ENCODE measurements around the gene AKNA. TPM values are rescaled to one million over a fixed set of nuclear protein-coding genes. Genes with fewer than 3 reads are reported as not detected.
A peak's percentile ranks its signal among the peaks of the same experiment; 100 is the strongest.

Gene AKNA
- total and polyA plus RNA-seq, 2 of the 8 experiments (the other 6 are each of a cell fraction or from before 2014, with no cell fraction given), result 21.0 to 27.4 TPM

- TF ChIP-seq CTCF (IDR thresholded peaks at IDR 0.05; ENCODE audit: control extremely low read depth in 1 of 3, insufficient read depth in 1 of 3, low read depth in 1 of 3, low read length in 3 of 3) (no peak), YY1 (IDR thresholded peaks at IDR 0.05; ENCODE audit: low read depth, low read length) (no peak), CBX8 (IDR thresholded peaks at IDR 0.05; ENCODE audit: borderline replicate concordance, low read depth, low read length) (no peak), BACH1 (IDR thresholded peaks at IDR 0.05; ENCODE audit: low read length) (peak; percentile 80), TAF7 (optimal IDR thresholded peaks at IDR 0.05; ENCODE audit: borderline replicate concordance, low read depth, low read length) (peak; percentile 17), GABPA (IDR thresholded peaks at IDR 0.05; ENCODE audit: borderline replicate concordance, insufficient read depth, low read length) (no peak), CBX5 (IDR thresholded peaks at IDR 0.05; ENCODE audit: low read depth, low read length) (no peak), GTF2F1 (IDR thresholded peaks at IDR 0.05; ENCODE audit: borderline replicate concordance, low read depth, low read length) (no peak), KDM5A (IDR thresholded peaks at IDR 0.05; ENCODE audit: low read length) (no peak), SIX5 (IDR thresholded peaks at IDR 0.05; ENCODE audit: low read depth, low read length) (no peak), SP4 (IDR thresholded peaks at IDR 0.05; ENCODE audit: low read length) (no peak), RAD21 (IDR thresholded peaks at IDR 0.05 in 1 of 2, conservative IDR thresholded peaks at IDR 0.05 in 1 of 2; ENCODE audit: low read depth in 2 of 2, low read length in 2 of 2) (no peak), FOSL1 (IDR thresholded peaks at IDR 0.05; ENCODE audit: insufficient read depth, low read depth, low read length) (no peak), BRCA1 (IDR thresholded peaks at IDR 0.05; ENCODE audit: low read depth, low read length) (no peak), CTBP2 (IDR thresholded peaks at IDR 0.05; ENCODE audit: borderline replicate concordance, insufficient read depth, insufficient read length, low read length) (no peak), EZH2 (IDR thresholded peaks at IDR 0.05; ENCODE audit: low read depth, low read length, severe bottlenecking) (no peak), RXRA (IDR thresholded peaks at IDR 0.05; ENCODE audit: insufficient read depth, low read depth, low read length) (no peak), ASH2L (IDR thresholded peaks at IDR 0.05; ENCODE audit: low read length) (no peak), PHF8 (conservative IDR thresholded peaks at IDR 0.05; ENCODE audit: low read depth, low read length) (peak; percentile 73)
- TF ChIP-seq, protein P1, sequence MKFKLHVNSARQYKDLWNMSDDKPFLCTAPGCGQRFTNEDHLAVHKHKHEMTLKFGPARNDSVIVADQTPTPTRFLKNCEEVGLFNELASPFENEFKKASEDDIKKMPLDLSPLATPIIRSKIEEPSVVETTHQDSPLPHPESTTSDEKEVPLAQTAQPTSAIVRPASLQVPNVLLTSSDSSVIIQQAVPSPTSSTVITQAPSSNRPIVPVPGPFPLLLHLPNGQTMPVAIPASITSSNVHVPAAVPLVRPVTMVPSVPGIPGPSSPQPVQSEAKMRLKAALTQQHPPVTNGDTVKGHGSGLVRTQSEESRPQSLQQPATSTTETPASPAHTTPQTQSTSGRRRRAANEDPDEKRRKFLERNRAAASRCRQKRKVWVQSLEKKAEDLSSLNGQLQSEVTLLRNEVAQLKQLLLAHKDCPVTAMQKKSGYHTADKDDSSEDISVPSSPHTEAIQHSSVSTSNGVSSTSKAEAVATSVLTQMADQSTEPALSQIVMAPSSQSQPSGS (IDR thresholded peaks at IDR 0.05; ENCODE audit: low read length), result no peak
Measured at GRCh38 chr9:114397848-114398605, 10.2 kb upstream of the AKNA start (continued).
